Bronchial epithelial cell (primary cell): Measurements from ENCODE around the gene TTPAL. TPM values are rescaled to one million over a fixed set of nuclear protein-coding genes. Genes with fewer than 3 reads are reported as not detected.

Source experiments
- DNase-seq: peaks from one replicate; pipeline ENCODE4 v3.0.0-alpha.2; 2010; ENCODE audit warnings: low read depth
- FAIRE-seq: peaks from 2 replicates; lab custom pipeline; 2011; peaks lifted over from hg19 to GRCh38; lab: Jason Lieb, UNC
- H3K27me3 ChIP-seq: 2 replicates; pipeline ENCODE4 v1.5.1; 2011; ENCODE audit warnings: low read length; ENCODE audit not compliant: control insufficient read depth, insufficient read depth
- H3K36me3 ChIP-seq: 2 replicates; pipeline ENCODE4 v1.5.1; 2011; ENCODE audit warnings: low read length; ENCODE audit not compliant: control insufficient read depth, insufficient read depth
- H3K4me3 ChIP-seq: 2 replicates; pipeline ENCODE4 v1.5.1; 2011; ENCODE audit warnings: mild to moderate bottlenecking, low read depth, low read length, control low read depth
- CTCF ChIP-seq: IDR thresholded peaks from 2 replicates; pipeline ENCODE4 v1.5.1; 2011; ENCODE audit warnings: mild to moderate bottlenecking, moderate library complexity, low read length, control low read depth, inconsistent platforms; ENCODE audit not compliant: insufficient read depth, severe bottlenecking
- total RNA-seq: library from RNA; depleted of rRNA; stranded (reverse); fragments of >200 nt; gene quantifications from 2 replicates; pipeline ENCODE4 v1.2.1, GENCODE V29; 2014

TTPAL gene
- total RNA-seq, 1 donor from 2014 or later = 9.0 TPM

GRCh38 chr20:44429017-44429339, 46.7 kb upstream of the TTPAL start:
- no peaks in the 10 kb centered on the region for H3K36me3 ChIP-seq
- no peak for TF ChIP-seq CTCF
- no peak overlapping the region for H3K4me3 ChIP-seq
- DNase-seq (no peak), FAIRE-seq (no peak)
- peaks cover 8% of the 10 kb centered on the region for H3K27me3 ChIP-seq

GRCh38 chr20:44429419-44430269, 46.0 kb upstream of the TTPAL start:
- DNase-seq (no peak), FAIRE-seq (no peak)
- Histone ChIP-seq H3K4me3 (no peak overlapping the region), H3K27me3 (peaks cover 10% of the 10 kb centered on the region), H3K36me3 (no peaks in the 10 kb centered on the region)
- TF ChIP-seq CTCF = no peak

- no peak for FAIRE-seq
Observed at GRCh38 chr20:44430270-44431065, 45.2 kb upstream of the TTPAL start.

GRCh38 chr20:44431118-44431501, 44.6 kb upstream of the TTPAL start:
- peaks cover 10% of the 10 kb centered on the region for H3K27me3 ChIP-seq
- no peak for TF ChIP-seq CTCF
- H3K36me3 ChIP-seq = no peaks in the 10 kb centered on the region
- no peak for DNase-seq
- no peak overlapping the region for H3K4me3 ChIP-seq
- no peak for FAIRE-seq

More at GRCh38 chr20:44430270-44431065, 45.2 kb upstream of the TTPAL start:
- Histone ChIP-seq H3K36me3 (no peaks in the 10 kb centered on the region), H3K27me3 (peaks cover 10% of the 10 kb centered on the region), H3K4me3 (no peak overlapping the region)
- TF ChIP-seq CTCF = no peak
- no peak for DNase-seq

- no peak for FAIRE-seq
- H3K4me3 ChIP-seq = no peak overlapping the region
- TF ChIP-seq CTCF = no peak
- peaks cover 10% of the 10 kb centered on the region for H3K27me3 ChIP-seq
- no peaks in the 10 kb centered on the region for H3K36me3 ChIP-seq
- DNase-seq = no peak
Observed at GRCh38 chr20:44431502-44432234, 44.0 kb upstream of the TTPAL start.
